GM18499 (cell line): ENCODE measurements around the gene TSPAN9.
"Not testable (repeated sequence)": the region's sequence is repeated elsewhere in the genome, so short reads cannot be mapped to it uniquely, and the experiment has no call there.

ENCODE experiments used
- ATAC-seq: cut with Tn5 transposase; IDR thresholded peaks from one replicate; pipeline ENCODE4 v1.9.1; 2021; ENCODE audit warnings: moderate number of reproducible peaks; ENCODE audit not compliant: insufficient read depth, unreplicated experiment

The TSPAN9 gene

GRCh38 chr12:3043406-3043805 is 33.8 kb upstream of the TSPAN9 start:
- no peak for ATAC-seq

GRCh38 chr12:3044141-3044630 is 33.0 kb upstream of the TSPAN9 start:
- ATAC-seq, result no peak

GRCh38 chr12:3045494-3045893 is 31.7 kb upstream of the TSPAN9 start:
- ATAC-seq, result no peak

GRCh38 chr12:3045989-3046388 is 31.2 kb upstream of the TSPAN9 start:
- ATAC-seq, result no peak

- ATAC-seq, result no peak
Observed at GRCh38 chr12:3046441-3047200, 30.6 kb upstream of the TSPAN9 start.

GRCh38 chr12:3047961-3048360 is 29.2 kb upstream of the TSPAN9 start:
- ATAC-seq, result no peak

- no peak for ATAC-seq
Observed at GRCh38 chr12:3048540-3048939, 28.6 kb upstream of the TSPAN9 start.

GRCh38 chr12:3049176-3049575 is 28.0 kb upstream of the TSPAN9 start:
- no peak for ATAC-seq

- no peak for ATAC-seq
Observed at GRCh38 chr12:3049611-3050249, 27.4 kb upstream of the TSPAN9 start.

- ATAC-seq, result no peak
Observed at GRCh38 chr12:3054374-3054773, 22.8 kb upstream of the TSPAN9 start.

GRCh38 chr12:3055026-3055703 is 22.0 kb upstream of the TSPAN9 start:
- ATAC-seq, result no peak

GRCh38 chr12:3055704-3056467 is 21.3 kb upstream of the TSPAN9 start:
- no peak for ATAC-seq

GRCh38 chr12:3061059-3061458 is 16.1 kb upstream of the TSPAN9 start:
- ATAC-seq, result no peak

- ATAC-seq, result no peak
Observed at GRCh38 chr12:3061501-3062215, 15.5 kb upstream of the TSPAN9 start.

- ATAC-seq, result no peak
Observed at GRCh38 chr12:3065300-3065699, 11.9 kb upstream of the TSPAN9 start.

- ATAC-seq, result not testable (repeated sequence)
Observed at GRCh38 chr12:3065846-3066245, 11.3 kb upstream of the TSPAN9 start.

GRCh38 chr12:3069714-3070113 is 7.5 kb upstream of the TSPAN9 start:
- ATAC-seq, result no peak

- no peak for ATAC-seq
Observed at GRCh38 chr12:3071107-3071506, 6.1 kb upstream of the TSPAN9 start.

GRCh38 chr12:3071710-3072109 is 5.5 kb upstream of the TSPAN9 start:
- ATAC-seq, result no peak
